Measurements from ENCODE around the gene ENAH.
"Not testable (repeated sequence)": the region's sequence is repeated elsewhere in the genome, so short reads cannot be mapped to it uniquely, and the experiment has no call there.

The ENAH gene

GRCh38 chr1:225479996-225480720 lies 172.8 kb downstream of the ENAH start:
- H3K4me3 Mint-ChIP-seq, result no peak overlapping the region
- no peaks in the 10 kb centered on the region for H3K36me3 Mint-ChIP-seq (ENCODE audit: insufficient read depth)
- peaks cover 8% of the 10 kb centered on the region for H3K4me1 Mint-ChIP-seq
- DNase-seq (ENCODE audit: low spot score in 2 of 2) (no peak), ATAC-seq (replicated peaks; ENCODE audit: extremely low read depth, poor library complexity, severe bottlenecking) (no peak)
- no peaks in the 10 kb centered on the region for H3K9me3 Mint-ChIP-seq
- peaks cover 15% of the 10 kb centered on the region for H3K27me3 Mint-ChIP-seq
- H3K27ac Mint-ChIP-seq (ENCODE audit: low read depth), result no peak overlapping the region

GRCh38 chr1:225479341-225479740 lies 173.6 kb downstream of the ENAH start:
- ATAC-seq (replicated peaks; ENCODE audit: extremely low read depth, poor library complexity, severe bottlenecking) (no peak), DNase-seq (ENCODE audit: low spot score in 2 of 2) (no peak)
- Mint-ChIP-seq H3K4me3 (no peak overlapping the region), H3K36me3 (ENCODE audit: insufficient read depth) (no peaks in the 10 kb centered on the region), H3K27ac (ENCODE audit: low read depth) (no peak overlapping the region), H3K9me3 (no peaks in the 10 kb centered on the region), H3K4me1 (peaks cover 8% of the 10 kb centered on the region), H3K27me3 (peaks cover 15% of the 10 kb centered on the region)

- Mint-ChIP-seq H3K36me3 (ENCODE audit: insufficient read depth) (no peaks in the 10 kb centered on the region), H3K4me3 (no peak overlapping the region), H3K4me1 (peaks cover 13% of the 10 kb centered on the region), H3K27ac (ENCODE audit: low read depth) (peak overlapping the region; percentile 12), H3K9me3 (no peaks in the 10 kb centered on the region), H3K27me3 (peaks cover under 1% of the 10 kb centered on the region)
- ATAC-seq (replicated peaks; ENCODE audit: extremely low read depth, poor library complexity, severe bottlenecking) (no peak), DNase-seq (ENCODE audit: low spot score in 2 of 2) (no peak)
These were observed 175.5 kb downstream of the ENAH start for GRCh38 chr1:225477296-225477911.

GRCh38 chr1:225476538-225476988 lies 176.4 kb downstream of the ENAH start:
- Mint-ChIP-seq H3K36me3 (ENCODE audit: insufficient read depth) (no peaks in the 10 kb centered on the region), H3K27me3 (no peaks in the 10 kb centered on the region), H3K4me3 (no peak overlapping the region), H3K9me3 (no peaks in the 10 kb centered on the region), H3K27ac (ENCODE audit: low read depth) (no peak overlapping the region), H3K4me1 (peaks cover 13% of the 10 kb centered on the region)
- ATAC-seq (replicated peaks; ENCODE audit: extremely low read depth, poor library complexity, severe bottlenecking), result no peak
- no peak for DNase-seq (ENCODE audit: low spot score in 2 of 2)

- H3K9me3 Mint-ChIP-seq, result no peaks in the 10 kb centered on the region
- no peak overlapping the region for H3K27ac Mint-ChIP-seq (ENCODE audit: low read depth)
- ATAC-seq (replicated peaks; ENCODE audit: extremely low read depth, poor library complexity, severe bottlenecking) (no peak), DNase-seq (ENCODE audit: low spot score in 2 of 2) (no peak)
- no peak overlapping the region for H3K4me3 Mint-ChIP-seq
- no peaks in the 10 kb centered on the region for H3K36me3 Mint-ChIP-seq (ENCODE audit: insufficient read depth)
- H3K4me1 Mint-ChIP-seq, result peaks cover 13% of the 10 kb centered on the region
- H3K27me3 Mint-ChIP-seq, result no peaks in the 10 kb centered on the region
These were observed 176.8 kb downstream of the ENAH start for GRCh38 chr1:225476100-225476511.

GRCh38 chr1:225474986-225475820 lies 177.7 kb downstream of the ENAH start:
- Mint-ChIP-seq H3K27me3 (no peaks in the 10 kb centered on the region), H3K27ac (ENCODE audit: low read depth) (no peak overlapping the region), H3K36me3 (ENCODE audit: insufficient read depth) (no peaks in the 10 kb centered on the region), H3K9me3 (no peaks in the 10 kb centered on the region), H3K4me3 (no peak overlapping the region), H3K4me1 (peaks cover 13% of the 10 kb centered on the region)
- peak; percentile 61 to 74 for DNase-seq (ENCODE audit: low spot score in 2 of 2)
- peak; percentile 54 for ATAC-seq (replicated peaks; ENCODE audit: extremely low read depth, poor library complexity, severe bottlenecking)

- Mint-ChIP-seq H3K9me3 (no peaks in the 10 kb centered on the region), H3K4me3 (no peak overlapping the region), H3K27ac (ENCODE audit: low read depth) (no peak overlapping the region), H3K4me1 (peaks cover 13% of the 10 kb centered on the region), H3K36me3 (ENCODE audit: insufficient read depth) (no peaks in the 10 kb centered on the region), H3K27me3 (no peaks in the 10 kb centered on the region)
- DNase-seq (ENCODE audit: low spot score in 2 of 2) (no peak), ATAC-seq (replicated peaks; ENCODE audit: extremely low read depth, poor library complexity, severe bottlenecking) (no peak)
These were observed 178.4 kb downstream of the ENAH start for GRCh38 chr1:225474439-225474985.

GRCh38 chr1:225473676-225474438 lies 179.1 kb downstream of the ENAH start:
- H3K9me3 Mint-ChIP-seq; DNase-seq (ENCODE audit: low spot score in 2 of 2): not testable (repeated sequence)
- H3K4me3 Mint-ChIP-seq, result peak overlapping the region; percentile 48

GRCh38 chr1:225473266-225473665 lies 179.7 kb downstream of the ENAH start:
- H3K4me1 Mint-ChIP-seq, result peaks cover 21% of the 10 kb centered on the region
- DNase-seq (ENCODE audit: low spot score in 2 of 2); H3K27ac Mint-ChIP-seq (ENCODE audit: low read depth); H3K9me3 Mint-ChIP-seq; H3K27me3 Mint-ChIP-seq; H3K36me3 Mint-ChIP-seq (ENCODE audit: insufficient read depth); ATAC-seq (replicated peaks; ENCODE audit: extremely low read depth, poor library complexity, severe bottlenecking): not testable (repeated sequence)
- peak overlapping the region; percentile 48 for H3K4me3 Mint-ChIP-seq

More at GRCh38 chr1:225473676-225474438, 179.1 kb downstream of the ENAH start:
- H3K4me1 Mint-ChIP-seq, result peaks cover 17% of the 10 kb centered on the region
- not testable (repeated sequence) for ATAC-seq (replicated peaks; ENCODE audit: extremely low read depth, poor library complexity, severe bottlenecking); H3K36me3 Mint-ChIP-seq (ENCODE audit: insufficient read depth); H3K27me3 Mint-ChIP-seq; H3K27ac Mint-ChIP-seq (ENCODE audit: low read depth)

- H3K27me3 Mint-ChIP-seq, result no peaks in the 10 kb centered on the region
These were observed 181.2 kb downstream of the ENAH start for GRCh38 chr1:225471453-225472301.

GRCh38 chr1:225471109-225471452 lies 181.8 kb downstream of the ENAH start:
- Mint-ChIP-seq H3K36me3 (ENCODE audit: insufficient read depth) (peaks cover 11% of the 10 kb centered on the region), H3K4me3 (no peak overlapping the region), H3K4me1 (peaks cover 34% of the 10 kb centered on the region), H3K27me3 (no peaks in the 10 kb centered on the region), H3K9me3 (no peaks in the 10 kb centered on the region), H3K27ac (ENCODE audit: low read depth) (peak overlapping the region; percentile 65)
- ATAC-seq (replicated peaks; ENCODE audit: extremely low read depth, poor library complexity, severe bottlenecking) (no peak), DNase-seq (ENCODE audit: low spot score in 2 of 2) (no peak)

More at GRCh38 chr1:225471453-225472301, 181.2 kb downstream of the ENAH start:
- Mint-ChIP-seq H3K4me1 (peaks cover 30% of the 10 kb centered on the region), H3K4me3 (no peak overlapping the region), H3K9me3 (no peaks in the 10 kb centered on the region), H3K36me3 (ENCODE audit: insufficient read depth) (peaks cover 11% of the 10 kb centered on the region), H3K27ac (ENCODE audit: low read depth) (peak overlapping the region; percentile 65)
- no peak for DNase-seq (ENCODE audit: low spot score in 2 of 2)
- no peak for ATAC-seq (replicated peaks; ENCODE audit: extremely low read depth, poor library complexity, severe bottlenecking)
